Calu3 (cell line): ENCODE measurements around the gene PMM1. TPM values are rescaled to one million over a fixed set of nuclear protein-coding genes. Genes with fewer than 3 reads are reported as not detected.

Experiments used
- BruUV-seq: library from RNA; stranded (reverse); fragments of 400-500 nt; replicated peaks from 2 replicates; lab custom pipeline; 2021; lab: Mats Ljungman, UMichigan
- CTCF ChIA-PET: fragments of 300-600 bp; sonication (Branson Sonifier 250); formaldehyde crosslinking; loops from one replicate; lab custom pipeline; 2022; ENCODE audit warnings: antibody characterized with exemption; lab: Charles Lee
- DNase-seq: peaks from one replicate; pipeline ENCODE4 v3.0.0; 2022
- H3K27ac Mint-ChIP-seq: one replicate; pipeline ENCODE4 v1.8.0; 2022; ENCODE audit warnings: mixed read lengths; ENCODE audit not compliant: unreplicated experiment
- H3K27me3 Mint-ChIP-seq: one replicate; pipeline ENCODE4 v1.8.0; 2022; ENCODE audit warnings: mixed read lengths; ENCODE audit not compliant: unreplicated experiment
- H3K36me3 Mint-ChIP-seq: one replicate; pipeline ENCODE4 v1.8.0; 2022; ENCODE audit warnings: mild to moderate bottlenecking, moderate library complexity, mixed read lengths; ENCODE audit not compliant: insufficient read depth, unreplicated experiment
- H3K4me1 Mint-ChIP-seq: one replicate; pipeline ENCODE4 v1.8.0; 2022; ENCODE audit warnings: mild to moderate bottlenecking, low read depth, mixed read lengths; ENCODE audit not compliant: unreplicated experiment
- H3K4me3 Mint-ChIP-seq: one replicate; pipeline ENCODE4 v1.8.0; 2022; ENCODE audit warnings: mild to moderate bottlenecking, low read depth, moderate library complexity, mixed read lengths; ENCODE audit not compliant: unreplicated experiment
- H3K9me3 Mint-ChIP-seq: one replicate; pipeline ENCODE4 v1.8.0; 2022; ENCODE audit warnings: low read depth, mixed read lengths; ENCODE audit not compliant: unreplicated experiment
- CTCF ChIP-seq: fragments of 200-600 bp; IDR thresholded peaks from one replicate; pipeline ENCODE4 v1.8.0; 2022; ENCODE audit warnings: antibody characterized with exemption; ENCODE audit not compliant: unreplicated experiment
- intact Hi-C: fragments of 100-400 bp; cut with micrococcal nuclease; formaldehyde crosslinking; loops from one replicate; pipeline ENCODE4 v1.10.0; 2022; ENCODE audit not compliant: unreplicated experiment
- total RNA-seq: library from RNA; stranded (reverse); gene quantifications from 2 replicates; pipeline ENCODE4 v1.2.3, GENCODE V29; 2022

Gene PMM1
- total RNA-seq, 1 experiment from 2014 or later = 18.0 TPM

- BruUV-seq = no TSS peak
- Mint-ChIP-seq H3K4me1 (peaks cover 35% of the 10 kb centered on the region), H3K4me3 (peak overlapping the region; percentile 99), H3K27me3 (no peaks in the 10 kb centered on the region), H3K9me3 (no peaks in the 10 kb centered on the region), H3K27ac (no peak overlapping the region), H3K36me3 (peaks cover 50% of the 10 kb centered on the region)
- DNase-seq = no peak
- CTCF ChIA-PET = no interaction called here
- no peak for TF ChIP-seq CTCF
- intact Hi-C loops = no loop called here
Observed at GRCh38 chr22:41542224-41542623, 47.4 kb downstream of the PMM1 start.

GRCh38 chr22:41541484-41541883 lies 48.2 kb downstream of the PMM1 start:
- DNase-seq = no peak
- TF ChIP-seq CTCF = no peak
- Mint-ChIP-seq H3K36me3 (peaks cover 52% of the 10 kb centered on the region), H3K27ac (no peak overlapping the region), H3K4me3 (peak overlapping the region; percentile 3), H3K9me3 (no peaks in the 10 kb centered on the region), H3K27me3 (no peaks in the 10 kb centered on the region), H3K4me1 (peaks cover 35% of the 10 kb centered on the region)
- no TSS peak for BruUV-seq
- CTCF ChIA-PET = no interaction called here
- intact Hi-C loops = no loop called here

GRCh38 chr22:41540365-41540764 lies 49.3 kb downstream of the PMM1 start:
- intact Hi-C loops = no loop called here
- Mint-ChIP-seq H3K36me3 (peaks cover 54% of the 10 kb centered on the region), H3K27ac (no peak overlapping the region), H3K9me3 (no peaks in the 10 kb centered on the region), H3K4me1 (peaks cover 34% of the 10 kb centered on the region), H3K27me3 (no peaks in the 10 kb centered on the region), H3K4me3 (no peak overlapping the region)
- DNase-seq = no peak
- CTCF ChIA-PET = no interaction called here
- no peak for TF ChIP-seq CTCF
- BruUV-seq = no TSS peak

- TF ChIP-seq CTCF = no peak
- BruUV-seq = no TSS peak
- peaks cover 30% of the 10 kb centered on the region for H3K4me1 Mint-ChIP-seq
- H3K27me3 Mint-ChIP-seq = no peaks in the 10 kb centered on the region
- DNase-seq = no peak
- CTCF ChIA-PET = interaction anchor here (0.6 kb wide), 1 partner anchor 998 kb away, joined by 3 read pairs; no protein-coding TSS in a partner anchor
- intact Hi-C loops = no loop called here
- H3K36me3 Mint-ChIP-seq = peaks cover 58% of the 10 kb centered on the region
- no peaks in the 10 kb centered on the region for H3K9me3 Mint-ChIP-seq
- H3K27ac Mint-ChIP-seq = no peak overlapping the region
- no peak overlapping the region for H3K4me3 Mint-ChIP-seq
Observed at GRCh38 chr22:41540006-41540315, 49.7 kb downstream of the PMM1 start.
